Fibroblast of gingiva (primary cell): Measurements from ENCODE around the gene TGFBRAP1.

Source experiments
- DNase-seq: peaks from one replicate; pipeline ENCODE4 v3.0.0-alpha.2; 2011; ENCODE audit warnings: low read depth

The TGFBRAP1 gene

GRCh38 chr2:105238664-105239240 is 90.8 kb downstream of the TGFBRAP1 start:
- DNase-seq, result no peak

- DNase-seq, result no peak
Observed at GRCh38 chr2:105237045-105237765, 92.3 kb downstream of the TGFBRAP1 start.

GRCh38 chr2:105236060-105236424 is 93.5 kb downstream of the TGFBRAP1 start:
- DNase-seq, result no peak

- DNase-seq, result peak; percentile 67
Observed at GRCh38 chr2:105235388-105236059, 94.0 kb downstream of the TGFBRAP1 start.

- no peak for DNase-seq
Observed at GRCh38 chr2:105231232-105231619, 98.3 kb downstream of the TGFBRAP1 start.

GRCh38 chr2:105224444-105224843 is 105.1 kb downstream of the TGFBRAP1 start:
- no peak for DNase-seq

- no peak for DNase-seq
Observed at GRCh38 chr2:105220604-105221003, 108.9 kb downstream of the TGFBRAP1 start.

- no peak for DNase-seq
Observed at GRCh38 chr2:105215586-105216192, 113.8 kb downstream of the TGFBRAP1 start.
